NCI-H524 treated with DMSO at 0.1 percent for 48 hours (cell line): ENCODE results near the gene CCL4.
"Not testable (repeated sequence)": the region's sequence is repeated elsewhere in the genome, so short reads cannot be mapped to it uniquely, and the experiment has no call there.

Experiments
- DNase-seq: peaks from one replicate; lab custom pipeline; 2025; lab: John Stamatoyannopoulos, UW

CCL4 gene

GRCh38 chr17:36087897-36088572, 15.6 kb upstream of the CCL4 start:
- DNase-seq = not testable (repeated sequence)

GRCh38 chr17:36088670-36089338, 14.8 kb upstream of the CCL4 start:
- no peak for DNase-seq

- no peak for DNase-seq
Observed at GRCh38 chr17:36089339-36089865, 14.2 kb upstream of the CCL4 start.

GRCh38 chr17:36089888-36090836, 13.5 kb upstream of the CCL4 start, which contains the start of gene CCL3:
Gene CCL3, minus strand, starts transcription at chr17:36090143. Its CDS starts 85 bp downstream, at chr17:36090058.
- no peak for DNase-seq

- DNase-seq = no peak
Observed at GRCh38 chr17:36092230-36092629, 11.4 kb upstream of the CCL4 start.

- not testable (repeated sequence) for DNase-seq
Observed at GRCh38 chr17:36092715-36093114, 10.9 kb upstream of the CCL4 start.

- no peak for DNase-seq
Observed at GRCh38 chr17:36094232-36094631, 9.4 kb upstream of the CCL4 start.

- no peak for DNase-seq
Observed at GRCh38 chr17:36094746-36095145, 8.9 kb upstream of the CCL4 start.

GRCh38 chr17:36095992-36096391, 7.6 kb upstream of the CCL4 start:
- DNase-seq = no peak

- not testable (repeated sequence) for DNase-seq
Observed at GRCh38 chr17:36099004-36099403, 4.6 kb upstream of the CCL4 start.

- DNase-seq = not testable (repeated sequence)
Observed at GRCh38 chr17:36104246-36104645, 619 bp downstream of the CCL4 start.

- no peak for DNase-seq
Observed at GRCh38 chr17:36104701-36105181, 1.1 kb downstream of the CCL4 start.

GRCh38 chr17:36105781-36106492, 2.3 kb downstream of the CCL4 start:
- no peak for DNase-seq

GRCh38 chr17:36106493-36106835, 2.8 kb downstream of the CCL4 start:
- DNase-seq = no peak

GRCh38 chr17:36107660-36108059, 4.0 kb downstream of the CCL4 start:
- no peak for DNase-seq

GRCh38 chr17:36108265-36108664, 4.6 kb downstream of the CCL4 start:
- not testable (repeated sequence) for DNase-seq

GRCh38 chr17:36111068-36111490, 7.5 kb downstream of the CCL4 start:
- DNase-seq = no peak

GRCh38 chr17:36112572-36112971, 8.9 kb downstream of the CCL4 start:
- DNase-seq = no peak

- DNase-seq = not testable (repeated sequence)
Observed at GRCh38 chr17:36113131-36113530, 9.5 kb downstream of the CCL4 start.

- DNase-seq = not testable (repeated sequence)
Observed at GRCh38 chr17:36114971-36115648, 11.5 kb downstream of the CCL4 start.

GRCh38 chr17:36115649-36115977, 12.0 kb downstream of the CCL4 start:
- not testable (repeated sequence) for DNase-seq
